ENCODE results near the gene ZNF565.

- no peak; the same call in 1 of the 2 replicates for TF ChIP-seq POLR2AphosphoS5 (IDR thresholded peaks at IDR 0.05; ENCODE audit: low read depth, low read length)
- no peak for TF ChIP-seq SIN3A (IDR thresholded peaks at IDR 0.05; ENCODE audit: borderline replicate concordance, insufficient read depth, low read length)
- TF ChIP-seq REST (IDR thresholded peaks at IDR 0.05; ENCODE audit: insufficient read depth in 1 of 2, low read depth in 2 of 2, low read length in 2 of 2): no peak
- TF ChIP-seq FOXP2 (optimal IDR thresholded peaks at IDR 0.05; ENCODE audit: borderline replicate concordance, extremely low read depth, extremely low read length, insufficient read depth): no peak
Measured at GRCh38 chr19:36236946-36237310, 22.5 kb upstream of the ZNF565 start.

All from PFSK-1 (cell line).